Endothelial cell of umbilical vein (primary cell): ENCODE results near the gene EHMT1.

Experiments
- FOS ChIP-seq: IDR thresholded peaks from 2 replicates; pipeline ENCODE4 v1.6.1; 2011; ENCODE audit warnings: mild to moderate bottlenecking, low read length, moderate library complexity, borderline replicate concordance; ENCODE audit not compliant: insufficient read depth
- POLR2A ChIP-seq: IDR thresholded peaks from 2 replicates; pipeline ENCODE4 v1.6.1; 2012; ENCODE audit warnings: low read depth, mild to moderate bottlenecking, control low read depth, low read length
- TF ChIP-seq, protein P1 (sequence below), 2 donors: IDR thresholded peaks; 1 replicate in 1 of 2; 2 replicates in 1 of 2; pipeline ENCODE4 v1.5.1; 2011; ENCODE audit warnings: low read length in 2 of 2, mild to moderate bottlenecking in 2 of 2, moderate library complexity in 2 of 2, control low read depth in 1 of 2, inconsistent platforms in 1 of 2, low read depth in 1 of 2; ENCODE audit not compliant: insufficient read depth in 1 of 2; ENCODE audit errors: extremely low read depth in 1 of 2

DNA sequence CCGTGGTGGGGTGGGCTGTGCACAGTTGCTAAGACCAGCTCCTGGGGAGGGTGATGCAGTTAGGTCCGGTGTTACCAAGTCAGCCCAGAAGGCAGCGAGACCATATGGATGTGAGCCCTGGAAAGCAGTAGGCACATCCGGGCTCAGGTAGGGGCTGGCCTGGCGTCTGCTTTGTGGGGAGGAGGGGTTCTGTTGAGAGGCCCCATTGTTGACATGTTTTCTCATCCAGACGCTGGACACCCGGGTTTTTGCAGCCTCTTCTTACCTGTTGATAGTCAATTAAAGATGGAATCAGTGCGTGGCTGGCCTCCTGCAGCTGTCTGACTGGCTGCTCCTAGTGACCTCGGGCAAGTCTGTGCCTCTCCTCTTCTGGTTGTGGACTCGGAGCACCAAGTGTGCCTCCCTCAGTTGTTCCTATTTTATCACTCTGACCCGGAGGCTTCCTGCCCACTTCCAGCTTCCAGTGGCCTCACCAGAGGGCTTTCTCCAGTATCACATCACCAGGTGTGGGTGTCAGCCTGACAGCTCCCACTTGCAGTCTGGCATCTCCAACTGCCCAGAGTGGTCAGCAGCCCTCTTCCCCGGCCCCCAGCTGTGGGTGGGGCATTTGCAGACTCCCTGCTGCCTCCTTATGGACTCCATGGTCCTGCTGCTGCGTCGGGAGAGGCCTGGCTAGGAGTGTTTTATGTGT is 90.8 kb downstream of the EHMT1 start:
- TF ChIP-seq, protein P1, sequence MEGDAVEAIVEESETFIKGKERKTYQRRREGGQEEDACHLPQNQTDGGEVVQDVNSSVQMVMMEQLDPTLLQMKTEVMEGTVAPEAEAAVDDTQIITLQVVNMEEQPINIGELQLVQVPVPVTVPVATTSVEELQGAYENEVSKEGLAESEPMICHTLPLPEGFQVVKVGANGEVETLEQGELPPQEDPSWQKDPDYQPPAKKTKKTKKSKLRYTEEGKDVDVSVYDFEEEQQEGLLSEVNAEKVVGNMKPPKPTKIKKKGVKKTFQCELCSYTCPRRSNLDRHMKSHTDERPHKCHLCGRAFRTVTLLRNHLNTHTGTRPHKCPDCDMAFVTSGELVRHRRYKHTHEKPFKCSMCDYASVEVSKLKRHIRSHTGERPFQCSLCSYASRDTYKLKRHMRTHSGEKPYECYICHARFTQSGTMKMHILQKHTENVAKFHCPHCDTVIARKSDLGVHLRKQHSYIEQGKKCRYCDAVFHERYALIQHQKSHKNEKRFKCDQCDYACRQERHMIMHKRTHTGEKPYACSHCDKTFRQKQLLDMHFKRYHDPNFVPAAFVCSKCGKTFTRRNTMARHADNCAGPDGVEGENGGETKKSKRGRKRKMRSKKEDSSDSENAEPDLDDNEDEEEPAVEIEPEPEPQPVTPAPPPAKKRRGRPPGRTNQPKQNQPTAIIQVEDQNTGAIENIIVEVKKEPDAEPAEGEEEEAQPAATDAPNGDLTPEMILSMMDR (IDR thresholded peaks at IDR 0.05; ENCODE audit: extremely low read depth in 1 of 2, insufficient read depth in 1 of 2, low read depth in 1 of 2, low read length in 2 of 2), result no peak
- no peak for TF ChIP-seq POLR2A
- TF ChIP-seq FOS, result no peak
